HepG2 (cell line): Measurements from ENCODE around the gene NEIL1. TPM values are rescaled to one million over a fixed set of nuclear protein-coding genes. Genes with fewer than 3 reads are reported as not detected.

ENCODE experiments used
- FOSL2 ChIP-seq: sonication (generic); formaldehyde crosslinking; IDR thresholded peaks from 2 replicates; pipeline ENCODE4 v1.4.0; 2020; ENCODE audit warnings: missing genetic modification reagents
- KDM1A ChIP-seq: IDR thresholded peaks from 2 replicates; pipeline ENCODE4 v1.6.1; 2016; ENCODE audit warnings: missing compliant biosample characterization
- LCORL ChIP-seq, 2 experiments: fragments of 450-650 bp in 1 of 2; sonication (generic) in 1 of 2; formaldehyde crosslinking in 1 of 2; IDR thresholded peaks; 2 replicates each; pipeline versions ENCODE4 v1.5.0 to v1.6.1; 2017 to 2020; ENCODE audit warnings: antibody characterized with exemption in 1 of 2, missing genetic modification reagents in 1 of 2
- MAZ ChIP-seq, 2 experiments: sonication (generic) in 1 of 2; formaldehyde crosslinking in 1 of 2; IDR thresholded peaks; 2 replicates each; pipeline versions ENCODE4 v1.5.0 to v1.6.1; 2012 to 2020; ENCODE audit warnings: low read depth in 2 of 2, mild to moderate bottlenecking in 2 of 2, borderline replicate concordance in 1 of 2, improper control_type of control experiment in 1 of 2, low read length in 1 of 2, missing genetic modification reagents in 1 of 2, moderate library complexity in 1 of 2
- MLXIP ChIP-seq: sonication (generic); formaldehyde crosslinking; IDR thresholded peaks from 2 replicates; pipeline ENCODE4 v1.9.0; 2021; ENCODE audit warnings: missing genetic modification reagents, borderline replicate concordance
- MXI1 ChIP-seq: IDR thresholded peaks from 3 replicates; pipeline ENCODE4 v1.6.1; 2012; ENCODE audit warnings: low read depth, low read length, inconsistent platforms, borderline replicate concordance
- NAIF1 ChIP-seq: sonication (generic); formaldehyde crosslinking; IDR thresholded peaks from 2 replicates; pipeline ENCODE4 v1.5.0; 2020; ENCODE audit warnings: mild to moderate bottlenecking, missing genetic modification reagents, borderline replicate concordance
- RARA ChIP-seq: IDR thresholded peaks from 2 replicates; pipeline ENCODE4 v1.6.1; 2016; ENCODE audit warnings: missing genetic modification reagents, missing compliant biosample characterization
- TFDP1 ChIP-seq: IDR thresholded peaks from 2 replicates; pipeline ENCODE4 v1.6.1; 2016; ENCODE audit warnings: missing compliant biosample characterization, missing genetic modification reagents, borderline replicate concordance
- TGIF2 ChIP-seq: IDR thresholded peaks from 2 replicates; pipeline ENCODE4 v1.6.1; 2016; ENCODE audit warnings: control low read depth, missing compliant biosample characterization
- TRIM24 ChIP-seq: sonication (generic); formaldehyde crosslinking; IDR thresholded peaks from 2 replicates; pipeline ENCODE4 v1.8.0; 2022; ENCODE audit warnings: mild to moderate bottlenecking, missing genetic modification reagents
- XBP1 ChIP-seq: sonication (generic); formaldehyde crosslinking; IDR thresholded peaks from 2 replicates; pipeline ENCODE4 v1.5.0; 2020; ENCODE audit warnings: missing genetic modification reagents
- ZBTB1 ChIP-seq: sonication (generic); formaldehyde crosslinking; IDR thresholded peaks from 2 replicates; pipeline ENCODE4 v1.4.0; 2020; ENCODE audit warnings: missing genetic modification reagents, borderline replicate concordance
- ZNF513 ChIP-seq: sonication (generic); formaldehyde crosslinking; conservative IDR thresholded peaks from 2 replicates; pipeline ENCODE4 v1.5.0; 2020; ENCODE audit warnings: missing genetic modification reagents
- ZNF883 ChIP-seq: sonication (generic); formaldehyde crosslinking; IDR thresholded peaks from 2 replicates; pipeline ENCODE4 v1.5.1; 2020; ENCODE audit warnings: mild to moderate bottlenecking, missing genetic modification reagents; ENCODE audit errors: not compliant biosample characterization
- ZSCAN5A ChIP-seq: sonication (generic); formaldehyde crosslinking; IDR thresholded peaks from 2 replicates; pipeline ENCODE4 v1.8.0; 2022; ENCODE audit warnings: mild to moderate bottlenecking, missing genetic modification reagents, borderline replicate concordance
- polyA plus RNA-seq, 8 experiments: library from polyadenylated mRNA; depleted of rRNA in 3 of 8; stranded (reverse) in 7 of 8; unstranded in 1 of 8; fragments of >200 nt; fragmentation: Illumina TruSeq in 4 of 8; extraction: Trizol in 4 of 8; gene quantifications; 2 replicates each; pipeline versions ENCODE4 v1.2.1 to v1.2.3, GENCODE V29; 2011 to 2016; ENCODE audit warnings: low read depth in 4 of 8, missing spikeins in 1 of 8, mixed read lengths in 1 of 8; ENCODE audit not compliant: insufficient read depth in 1 of 8
- total RNA-seq, 5 experiments: library from RNA; depleted of rRNA; stranded (reverse); fragments of >200 nt; fragmentation: Illumina TruSeq; extraction: Trizol; gene quantifications; 2 replicates each; pipeline ENCODE4 v1.2.3, GENCODE V29; 2016; ENCODE audit warnings: low read depth in 1 of 5
- TF ChIP-seq, protein P1 (sequence below): sonication (generic); formaldehyde crosslinking; IDR thresholded peaks from 2 replicates; pipeline ENCODE4 v1.4.0; 2020; ENCODE audit warnings: mild to moderate bottlenecking, missing genetic modification reagents
- TF ChIP-seq, protein P2 (sequence below): sonication (generic); formaldehyde crosslinking; IDR thresholded peaks from 2 replicates; pipeline ENCODE4 v1.4.0; 2020; ENCODE audit warnings: missing genetic modification reagents

NEIL1 gene
- total and polyA plus RNA-seq, 2 of the 13 experiments (the other 11 are each of a cell fraction or from before 2014, with no cell fraction given), result 10.4 to 15.5 TPM

DNA sequence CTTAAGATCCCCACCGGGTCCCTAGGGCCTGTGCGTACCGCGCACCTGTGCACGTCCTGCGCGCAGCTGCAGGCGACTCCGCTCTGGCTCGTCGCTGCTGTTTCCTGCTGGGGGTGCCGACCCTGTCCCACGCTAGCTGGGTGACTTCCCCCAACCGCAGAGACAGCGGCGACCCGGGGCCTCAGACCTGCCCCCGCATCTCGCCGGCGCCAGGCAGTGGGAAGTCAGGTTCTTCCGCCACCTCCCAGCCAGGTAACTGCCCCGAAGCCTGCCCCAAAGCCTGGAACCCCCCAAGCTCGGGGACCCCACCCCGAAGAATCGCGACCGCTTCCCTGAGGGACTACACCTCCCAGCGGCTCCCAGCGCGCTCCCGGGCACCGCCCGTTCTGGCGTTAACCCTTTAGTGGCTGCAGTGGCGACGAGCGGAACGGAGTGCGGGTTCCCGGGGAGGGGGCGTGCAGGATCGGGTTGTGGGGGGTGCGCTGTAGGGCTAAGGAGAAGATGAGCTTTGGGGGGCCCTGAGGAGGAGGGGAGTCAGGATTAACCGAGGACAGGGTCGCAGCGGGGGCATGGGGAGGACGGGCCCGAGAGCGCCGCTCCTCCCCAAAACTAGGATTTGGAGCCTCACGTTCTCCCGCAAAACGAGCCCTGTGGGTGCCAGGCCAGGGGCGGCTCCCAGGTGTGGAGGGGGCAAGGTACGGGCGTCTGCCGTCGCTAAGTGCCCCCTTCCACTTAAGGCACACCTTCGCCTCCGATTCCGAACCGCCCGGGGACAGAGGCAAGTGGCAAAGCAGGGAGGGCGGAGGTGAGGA lies 589 bp downstream of the NEIL1 start (continued):
- TF ChIP-seq TFDP1 (CRISPR knock-in tag) (no peak), ZNF883 (CRISPR knock-in tag) (peak; percentile 61), ZNF513 (CRISPR knock-in tag) (no peak), MAZ (IDR thresholded peaks at IDR 0.05; ENCODE audit: borderline replicate concordance, low read depth, low read length) (no peak), MAZ (CRISPR knock-in tag; IDR thresholded peaks at IDR 0.05; ENCODE audit: low read depth) (no peak), RARA (CRISPR knock-in tag) (no peak), KDM1A (CRISPR knock-in tag) (no peak), MXI1 (0 out of 3 replicates have a peak, but pooled peaks have one; percentile 21), ZSCAN5A (CRISPR knock-in tag) (peak; percentile 28), NAIF1 (CRISPR knock-in tag) (no peak), TRIM24 (CRISPR knock-in tag) (no peak), TGIF2 (CRISPR knock-in tag) (no peak), MLXIP (CRISPR knock-in tag) (no peak), FOSL2 (CRISPR knock-in tag) (no peak), LCORL (IDR thresholded peaks at IDR 0.05) (no peak), LCORL (CRISPR knock-in tag; IDR thresholded peaks at IDR 0.05) (peak; percentile 76; the same call in 1 of the 2 replicates), ZBTB1 (CRISPR knock-in tag) (no peak), XBP1 (0 out of 2 replicates have a peak, but pooled peaks have one; percentile 56)
- TF ChIP-seq, protein P1, sequence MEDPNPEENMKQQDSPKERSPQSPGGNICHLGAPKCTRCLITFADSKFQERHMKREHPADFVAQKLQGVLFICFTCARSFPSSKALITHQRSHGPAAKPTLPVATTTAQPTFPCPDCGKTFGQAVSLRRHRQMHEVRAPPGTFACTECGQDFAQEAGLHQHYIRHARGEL (CRISPR knock-in tag), result 0 out of 2 replicates have a peak, but pooled peaks have one; percentile 30
- TF ChIP-seq, protein P2, sequence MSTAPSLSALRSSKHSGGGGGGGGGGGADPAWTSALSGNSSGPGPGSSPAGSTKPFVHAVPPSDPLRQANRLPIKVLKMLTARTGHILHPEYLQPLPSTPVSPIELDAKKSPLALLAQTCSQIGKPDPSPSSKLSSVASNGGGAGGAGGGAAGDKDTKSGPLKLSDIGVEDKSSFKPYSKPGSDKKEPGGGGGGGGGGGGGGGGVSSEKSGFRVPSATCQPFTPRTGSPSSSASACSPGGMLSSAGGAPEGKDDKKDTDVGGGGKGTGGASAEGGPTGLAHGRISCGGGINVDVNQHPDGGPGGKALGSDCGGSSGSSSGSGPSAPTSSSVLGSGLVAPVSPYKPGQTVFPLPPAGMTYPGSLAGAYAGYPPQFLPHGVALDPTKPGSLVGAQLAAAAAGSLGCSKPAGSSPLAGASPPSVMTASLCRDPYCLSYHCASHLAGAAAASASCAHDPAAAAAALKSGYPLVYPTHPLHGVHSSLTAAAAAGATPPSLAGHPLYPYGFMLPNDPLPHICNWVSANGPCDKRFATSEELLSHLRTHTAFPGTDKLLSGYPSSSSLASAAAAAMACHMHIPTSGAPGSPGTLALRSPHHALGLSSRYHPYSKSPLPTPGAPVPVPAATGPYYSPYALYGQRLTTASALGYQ (CRISPR knock-in tag), result no peak
